GM12878 (cell line): ENCODE data around the gene DNASE1L1. TPM values are rescaled to one million over a fixed set of nuclear protein-coding genes. Genes with fewer than 3 reads are reported as not detected.

Experiments
- BRCA1 ChIP-seq: IDR thresholded peaks from 2 replicates; pipeline ENCODE4 v1.6.1; 2011; ENCODE audit warnings: low read depth, low read length, improper control_type of control experiment
- CREB1 ChIP-seq: IDR thresholded peaks from 2 replicates; pipeline ENCODE4 v1.6.1; 2012; ENCODE audit warnings: low read depth, mild to moderate bottlenecking, inconsistent platforms
- E2F4 ChIP-seq: IDR thresholded peaks from 2 replicates; pipeline ENCODE4 v1.6.1; 2012; ENCODE audit warnings: low read depth, low read length, improper control_type of control experiment
- ESRRA ChIP-seq: IDR thresholded peaks from 2 replicates; pipeline ENCODE4 v1.6.1; 2012; ENCODE audit warnings: mild to moderate bottlenecking, low read length, improper control_type of control experiment
- IKZF1 ChIP-seq: fragments of 450-650 bp; conservative IDR thresholded peaks from 2 replicates; pipeline ENCODE4 v1.6.1; 2017; ENCODE audit warnings: antibody characterized with exemption, mild to moderate bottlenecking
- KLF5 ChIP-seq: fragments of 450-650 bp; IDR thresholded peaks from 2 replicates; pipeline ENCODE4 v1.6.1; 2014; ENCODE audit warnings: mild to moderate bottlenecking; ENCODE audit not compliant: partially characterized antibody
- MEF2A ChIP-seq: IDR thresholded peaks from 2 replicates; pipeline ENCODE4 v1.6.1; 2011; ENCODE audit warnings: low read depth, mild to moderate bottlenecking, low read length, moderate library complexity; ENCODE audit not compliant: insufficient read depth
- NBN ChIP-seq: fragments of 450-650 bp; IDR thresholded peaks from 2 replicates; pipeline ENCODE4 v1.6.1; 2016
- NFXL1 ChIP-seq: fragments of 450-650 bp; IDR thresholded peaks from 2 replicates; pipeline ENCODE4 v1.6.1; 2017; ENCODE audit warnings: antibody characterized with exemption, mild to moderate bottlenecking, borderline replicate concordance
- RELA ChIP-seq: fragments of 450-650 bp; IDR thresholded peaks from 2 replicates; pipeline ENCODE4 v1.8.0; 2014; ENCODE audit warnings: borderline replicate concordance; ENCODE audit not compliant: partially characterized antibody
- RELB ChIP-seq: fragments of 450-650 bp; IDR thresholded peaks from 2 replicates; pipeline ENCODE4 v1.6.1; 2017; ENCODE audit warnings: low read depth, mild to moderate bottlenecking, moderate library complexity
- RUNX3 ChIP-seq: IDR thresholded peaks from 2 replicates; pipeline ENCODE4 v1.6.1; 2012; ENCODE audit warnings: low read length, inconsistent platforms
- SMC3 ChIP-seq: IDR thresholded peaks from 2 replicates; pipeline ENCODE4 v1.6.1; 2011; ENCODE audit warnings: low read length, improper control_type of control experiment, borderline replicate concordance
- SREBF1 ChIP-seq: IDR thresholded peaks from 2 replicates; pipeline ENCODE4 v1.6.1; 2012; ENCODE audit warnings: mild to moderate bottlenecking, low read length
- STAT3 ChIP-seq: IDR thresholded peaks from 2 replicates; pipeline ENCODE4 v1.6.1; 2011; ENCODE audit warnings: low read depth, low read length, improper control_type of control experiment
- WRNIP1 ChIP-seq: IDR thresholded peaks from 2 replicates; pipeline ENCODE4 v1.6.1; 2011; ENCODE audit warnings: low read depth, low read length, improper control_type of control experiment, borderline replicate concordance
- ZBTB33 ChIP-seq: fragments of 450-650 bp; IDR thresholded peaks from 2 replicates; pipeline ENCODE4 v1.6.1; 2017; ENCODE audit warnings: mild to moderate bottlenecking
- polyA plus RNA-seq, 11 experiments: library from polyadenylated mRNA; depleted of rRNA in 4 of 11; unstranded in 6 of 11; stranded (reverse) in 5 of 11; fragments of >200 nt; fragmentation: Nextera tagmentation in 4 of 11; fragmentation: Illumina TruSeq in 1 of 11; extraction: Ambion mirVana in 4 of 11; extraction: Trizol in 1 of 11; gene quantifications; 1 replicate in 1 of 11; 2 replicates in 10 of 11; pipeline versions ENCODE4 v1.2.1 to v1.2.3, GENCODE V29; 2011 to 2016; ENCODE audit warnings: inconsistent platforms in 2 of 11, missing spikeins in 2 of 11, low read depth in 1 of 11
- total RNA-seq, 4 experiments: library from RNA; depleted of rRNA in 3 of 4; stranded (reverse); fragments of >200 nt in 3 of 4; fragmentation: Illumina TruSeq in 1 of 4; extraction: Trizol in 1 of 4; gene quantifications; 2 replicates each; pipeline versions ENCODE4 v1.2.1 to v1.2.3, GENCODE V29; 2013 to 2021

The DNASE1L1 gene
- total and polyA plus RNA-seq, 10 of the 15 experiments (the other 5 are each of a cell fraction or from before 2014, with no cell fraction given): 0.60 to 22.7 (median 6.8) TPM

GRCh38 chrX:154436983-154437752 is 28.1 kb upstream of the DNASE1L1 start, which contains the start of gene GDI1 (continued):
- TF ChIP-seq RELA (no peak), ESRRA (no peak), E2F4 (no peak), ZBTB33 (no peak), KLF5 (no peak), RUNX3 (no peak; the same call in 1 of the 2 replicates), NFXL1 (no peak), SREBF1 (no peak), WRNIP1 (no peak), RELB (no peak), CREB1 (0 out of 2 replicates have a peak, but pooled peaks have one; percentile 7), STAT3 (no peak), BRCA1 (no peak), NBN (no peak), SMC3 (no peak), MEF2A (no peak), IKZF1 (peak; percentile 42; the same call in 1 of the 2 replicates)
